Measurements from ENCODE around the gene ZP1.

The ZP1 gene

DNA sequence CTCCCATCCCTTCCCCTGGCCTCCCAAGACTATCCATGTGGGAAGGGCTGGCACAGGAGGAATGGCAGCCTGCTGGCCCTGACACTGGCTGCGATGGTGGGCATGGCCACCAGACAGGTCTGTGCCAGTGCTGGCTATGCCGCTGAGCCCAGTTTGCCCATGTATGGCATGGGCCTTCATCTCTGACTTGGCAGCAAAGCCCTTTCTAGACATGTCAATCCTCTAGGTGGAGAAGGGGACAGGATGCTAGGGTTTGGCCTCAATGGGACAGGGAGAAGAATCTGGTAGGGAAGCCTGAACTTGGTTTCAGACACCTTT lies 8.8 kb downstream of the ZP1 start:
- TF ChIP-seq, protein P1, sequence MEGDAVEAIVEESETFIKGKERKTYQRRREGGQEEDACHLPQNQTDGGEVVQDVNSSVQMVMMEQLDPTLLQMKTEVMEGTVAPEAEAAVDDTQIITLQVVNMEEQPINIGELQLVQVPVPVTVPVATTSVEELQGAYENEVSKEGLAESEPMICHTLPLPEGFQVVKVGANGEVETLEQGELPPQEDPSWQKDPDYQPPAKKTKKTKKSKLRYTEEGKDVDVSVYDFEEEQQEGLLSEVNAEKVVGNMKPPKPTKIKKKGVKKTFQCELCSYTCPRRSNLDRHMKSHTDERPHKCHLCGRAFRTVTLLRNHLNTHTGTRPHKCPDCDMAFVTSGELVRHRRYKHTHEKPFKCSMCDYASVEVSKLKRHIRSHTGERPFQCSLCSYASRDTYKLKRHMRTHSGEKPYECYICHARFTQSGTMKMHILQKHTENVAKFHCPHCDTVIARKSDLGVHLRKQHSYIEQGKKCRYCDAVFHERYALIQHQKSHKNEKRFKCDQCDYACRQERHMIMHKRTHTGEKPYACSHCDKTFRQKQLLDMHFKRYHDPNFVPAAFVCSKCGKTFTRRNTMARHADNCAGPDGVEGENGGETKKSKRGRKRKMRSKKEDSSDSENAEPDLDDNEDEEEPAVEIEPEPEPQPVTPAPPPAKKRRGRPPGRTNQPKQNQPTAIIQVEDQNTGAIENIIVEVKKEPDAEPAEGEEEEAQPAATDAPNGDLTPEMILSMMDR (IDR thresholded peaks at IDR 0.05), result no peak
- TF ChIP-seq ZFX (IDR thresholded peaks at IDR 0.05; ENCODE audit: borderline replicate concordance), result no peak
- H3K27ac ChIP-seq, result no peak overlapping the region

DNA sequence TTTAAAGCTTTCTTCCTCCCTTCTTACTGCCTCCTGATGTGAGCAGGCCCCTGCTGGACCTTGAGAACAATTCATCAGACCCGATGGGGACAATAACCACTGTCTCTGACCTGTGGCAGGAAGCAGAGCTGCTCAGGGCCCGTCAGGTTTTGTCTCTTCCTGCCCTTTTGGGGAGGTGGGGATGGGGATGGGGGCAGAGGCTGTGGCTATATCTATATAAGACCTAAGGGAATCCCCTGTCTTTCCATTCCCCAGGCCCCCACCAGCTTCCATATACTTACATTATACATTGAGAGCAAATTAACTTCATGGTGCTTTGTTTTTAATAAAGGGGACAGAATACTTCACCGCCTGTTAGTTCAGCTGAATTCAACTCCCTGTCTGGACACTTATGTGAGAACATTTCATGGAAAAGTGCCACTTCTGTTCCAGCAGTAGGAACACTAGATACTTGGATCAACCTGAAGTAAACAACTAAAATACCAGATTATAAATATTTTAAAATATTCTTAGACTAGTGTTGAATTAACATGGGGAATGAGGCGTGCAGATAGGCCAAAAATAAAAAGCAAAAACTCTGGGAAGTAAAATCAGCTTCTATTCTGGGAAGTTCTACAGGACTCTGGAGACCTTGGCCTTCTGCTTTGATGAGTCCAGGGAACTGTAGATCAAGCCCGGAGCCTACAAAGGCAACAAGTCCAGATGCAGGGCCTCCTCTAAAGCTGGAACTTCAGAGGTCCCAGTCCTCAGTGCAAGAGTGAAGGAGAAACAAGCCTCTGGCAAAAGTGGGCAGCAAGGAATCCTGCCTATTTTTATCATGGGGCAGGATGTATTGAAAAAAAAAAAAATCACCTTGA lies 11.1 kb downstream of the ZP1 start:
- TF ChIP-seq, protein P1 (IDR thresholded peaks at IDR 0.05), result no peak
- no peak for TF ChIP-seq ZFX (IDR thresholded peaks at IDR 0.05; ENCODE audit: borderline replicate concordance)
- no peak overlapping the region for H3K27ac ChIP-seq

DNA sequence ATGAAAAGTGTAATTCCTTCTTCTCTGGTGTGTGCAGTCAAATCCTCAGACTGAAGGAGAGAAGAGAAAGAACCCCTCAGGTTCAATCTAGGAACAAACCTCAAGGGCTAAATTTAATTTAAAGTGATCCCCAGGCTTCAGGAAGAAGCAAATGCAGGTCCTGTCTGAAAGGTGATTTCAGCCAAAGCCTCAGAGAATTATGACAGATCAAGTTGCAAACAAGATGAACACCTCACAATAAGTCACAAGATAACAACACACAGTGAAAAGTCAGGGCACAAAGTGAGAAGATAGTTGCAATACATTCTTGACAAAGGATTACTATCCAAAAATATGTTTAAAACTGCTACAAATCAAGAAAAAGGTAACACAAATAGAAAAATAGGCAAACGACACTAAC lies 11.8 kb downstream of the ZP1 start:
- H3K27ac ChIP-seq, result no peak overlapping the region
- TF ChIP-seq, protein P1 (IDR thresholded peaks at IDR 0.05), result no peak
- TF ChIP-seq ZFX (IDR thresholded peaks at IDR 0.05; ENCODE audit: borderline replicate concordance), result no peak

DNA sequence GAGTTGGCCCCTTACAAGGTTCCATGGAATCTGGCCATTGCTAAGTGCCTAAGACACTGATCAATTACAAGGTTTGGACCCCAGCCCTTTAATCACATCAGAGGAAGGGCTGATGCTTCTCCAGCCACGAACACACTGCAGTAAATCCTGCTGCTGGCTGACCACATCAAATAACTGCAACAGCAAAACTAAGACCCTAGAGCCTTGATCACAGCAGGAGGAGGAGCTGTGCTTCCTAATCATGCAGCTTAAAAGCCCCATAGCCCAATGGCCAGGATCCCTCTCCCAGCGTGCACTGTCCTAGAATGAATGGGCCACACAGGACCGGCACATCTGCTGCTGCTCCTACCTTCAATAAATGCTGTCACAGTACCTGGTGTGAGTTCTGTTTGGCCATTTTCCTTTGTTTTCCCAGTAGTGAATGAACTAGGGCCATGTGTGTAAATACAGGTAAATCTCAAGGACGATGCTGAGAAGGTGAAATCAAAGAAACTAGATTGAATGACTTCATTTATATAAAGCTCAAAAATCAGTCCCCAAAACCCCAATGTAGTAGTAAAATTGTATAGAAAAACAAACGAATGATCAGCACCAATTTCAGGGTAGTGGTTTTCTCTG lies 12.7 kb downstream of the ZP1 start:
- TF ChIP-seq ZFX (IDR thresholded peaks at IDR 0.05; ENCODE audit: borderline replicate concordance), result no peak
- TF ChIP-seq, protein P1 (IDR thresholded peaks at IDR 0.05), result no peak
- H3K27ac ChIP-seq, result no peak overlapping the region

DNA sequence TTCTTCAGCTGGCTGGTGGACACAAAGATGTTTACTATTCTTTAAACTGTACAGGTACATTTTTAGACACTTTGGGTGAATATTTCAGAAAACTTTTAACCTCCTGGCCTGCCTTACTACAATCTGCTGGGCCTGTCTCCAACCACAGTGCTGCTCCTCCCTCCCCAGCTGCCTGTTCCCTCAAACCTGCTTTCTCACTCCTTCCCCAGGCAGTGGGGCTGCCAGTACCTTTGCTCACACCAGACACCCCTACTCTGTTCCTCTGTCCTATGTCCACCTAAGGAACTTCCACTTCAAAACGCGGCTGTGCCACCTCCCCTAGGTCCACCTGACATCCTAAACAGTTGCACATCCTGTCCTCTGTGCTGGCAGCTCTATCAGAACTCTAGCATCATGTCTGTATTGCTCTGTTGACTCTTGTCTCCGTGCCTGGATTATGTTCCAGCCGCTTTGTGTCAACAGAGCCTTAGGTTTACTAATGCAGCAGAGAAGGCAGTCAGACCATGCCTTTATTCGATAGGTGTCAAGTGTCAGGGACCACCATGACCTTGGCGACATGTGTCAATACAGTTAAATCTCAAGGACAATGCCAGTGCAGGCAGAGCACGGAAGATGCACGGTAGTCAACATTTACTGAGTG lies 13.4 kb downstream of the ZP1 start:
- no peak overlapping the region for H3K27ac ChIP-seq
- no peak for TF ChIP-seq ZFX (IDR thresholded peaks at IDR 0.05; ENCODE audit: borderline replicate concordance)
- TF ChIP-seq, protein P1 (IDR thresholded peaks at IDR 0.05), result no peak

DNA sequence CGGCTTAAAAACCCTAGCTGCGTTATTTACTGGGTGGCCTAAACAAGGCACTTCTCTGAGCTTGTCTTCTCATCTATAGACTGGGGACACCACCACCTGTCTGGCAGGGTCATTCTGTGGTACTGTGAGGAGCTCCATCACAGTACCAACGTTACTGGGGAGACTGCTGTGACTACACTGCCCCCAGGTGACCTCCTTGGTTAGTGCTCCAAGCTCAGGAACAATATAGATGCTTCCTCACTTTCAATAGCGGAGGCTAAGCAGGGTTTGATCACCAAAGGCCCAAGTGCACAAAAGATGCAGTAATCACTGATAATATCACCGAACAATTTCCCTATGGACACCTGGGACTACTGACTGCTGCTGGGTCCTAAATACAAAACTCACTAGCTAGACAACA lies 20.2 kb downstream of the ZP1 start:
- TF ChIP-seq ZFX (IDR thresholded peaks at IDR 0.05; ENCODE audit: borderline replicate concordance), result no peak
- TF ChIP-seq, protein P1 (IDR thresholded peaks at IDR 0.05), result peak; percentile 50
- no peak overlapping the region; the same call in 1 of the 2 replicates for H3K27ac ChIP-seq

DNA sequence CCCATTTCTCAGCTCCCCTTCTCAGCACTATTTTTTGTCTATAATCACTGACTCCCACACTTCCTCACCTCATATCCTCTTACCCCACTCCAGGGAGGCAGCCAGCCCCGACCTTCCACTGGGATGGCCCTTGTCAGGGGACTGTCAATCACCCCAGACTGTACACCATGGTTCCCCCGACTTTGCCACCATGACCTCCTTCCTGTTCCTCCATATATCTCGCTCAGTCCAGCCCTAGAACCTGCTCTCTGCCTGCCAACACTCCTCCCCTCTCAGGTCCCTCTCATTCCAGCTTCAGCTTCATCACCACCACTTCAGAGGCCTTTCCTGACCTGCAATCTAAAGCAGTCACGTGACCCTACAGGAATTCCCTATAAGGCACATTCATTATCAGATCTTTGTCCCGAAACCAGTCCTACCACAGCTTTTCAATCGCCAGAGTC lies 22.5 kb downstream of the ZP1 start:
- TF ChIP-seq ZFX (IDR thresholded peaks at IDR 0.05; ENCODE audit: borderline replicate concordance), result no peak
- TF ChIP-seq, protein P1 (IDR thresholded peaks at IDR 0.05), result no peak

More for the DNA sequence above, 22.5 kb downstream of the ZP1 start:
- peak overlapping the region; percentile 32 for H3K27ac ChIP-seq

Data from 22Rv1 (cell line).